AG04450 (cell line): ENCODE measurements around the gene C17orf75. TPM values are rescaled to one million over a fixed set of nuclear protein-coding genes. Genes with fewer than 3 reads are reported as not detected.

Source experiments
- CTCF ChIA-PET: fragments of 300-600, 350-600 bp; formaldehyde crosslinking; extraction: SDS; loops from one replicate; lab custom pipeline; 2022; ENCODE audit warnings: antibody characterized with exemption, inconsistent platforms; lab: Charles Lee
- POLR2A ChIA-PET: fragments of 350-600 bp; formaldehyde crosslinking; extraction: SDS; loops from one replicate; lab custom pipeline; 2021; ENCODE audit warnings: antibody characterized with exemption, inconsistent platforms; lab: Yijun Ruan, JAX
- DNase-seq: peaks from one replicate; pipeline ENCODE4 v3.0.0-alpha.2; 2011; ENCODE audit warnings: low read depth, low spot score
- H3K27ac ChIP-seq: one replicate; pipeline ENCODE4 v1.5.1; 2012; ENCODE audit warnings: low read depth, low read length, control low read depth
- H3K27me3 ChIP-seq: one replicate; pipeline ENCODE4 v1.6.0; 2012; ENCODE audit warnings: low read length; ENCODE audit not compliant: control insufficient read depth, insufficient read depth
- H3K4me3 ChIP-seq: 2 replicates; pipeline ENCODE4 v1.5.1; 2011; ENCODE audit warnings: mild to moderate bottlenecking, low read depth, low read length, control low read depth
- H3K9me3 ChIP-seq: 2 replicates; pipeline ENCODE4 v1.5.1; 2012; ENCODE audit warnings: low read length; ENCODE audit not compliant: control insufficient read depth, insufficient read depth
- CTCF ChIP-seq: IDR thresholded peaks from 2 replicates; pipeline ENCODE4 v1.5.1; 2011; ENCODE audit warnings: low read depth, low read length, control low read depth, inconsistent platforms
- polyA plus RNA-seq: library from polyadenylated mRNA; depleted of rRNA; stranded (reverse); fragments of >200 nt; gene quantifications from 2 replicates; pipeline ENCODE4 v1.2.3, GENCODE V29; 2011

Gene C17orf75
- polyA plus RNA-seq, 1 experiment, result 19.1 TPM

GRCh38 chr17:32287804-32288511 is 54.0 kb downstream of the C17orf75 start:
- POLR2A ChIA-PET, result no interaction called here
- no peak for DNase-seq
- Histone ChIP-seq H3K27me3 (peaks cover 21% of the 10 kb centered on the region), H3K9me3 (no peaks in the 10 kb centered on the region), H3K27ac (no peak overlapping the region), H3K4me3 (no peak overlapping the region)
- CTCF ChIA-PET, result no interaction called here
- TF ChIP-seq CTCF, result no peak

GRCh38 chr17:32286518-32286900 is 55.5 kb downstream of the C17orf75 start:
- no peak for DNase-seq
- H3K27me3 ChIP-seq, result peaks cover 24% of the 10 kb centered on the region
- no peaks in the 10 kb centered on the region for H3K9me3 ChIP-seq
- ChIA-PET POLR2A (no interaction called here), CTCF (no interaction called here)
- no peak for TF ChIP-seq CTCF
- no peak overlapping the region for H3K27ac ChIP-seq
- H3K4me3 ChIP-seq, result no peak overlapping the region

- no peak for TF ChIP-seq CTCF
Observed at GRCh38 chr17:32285746-32286517, 56.0 kb downstream of the C17orf75 start.

GRCh38 chr17:32285306-32285705 is 56.7 kb downstream of the C17orf75 start:
- CTCF ChIA-PET, result interaction anchor here (0.6 kb wide), 1 partner anchor 57 kb away, joined by 4 read pairs; the partner anchor contains the start of gene C17orf75
- POLR2A ChIA-PET, result no interaction called here
- DNase-seq, result no peak
- Histone ChIP-seq H3K4me3 (no peak overlapping the region), H3K27ac (no peak overlapping the region), H3K9me3 (no peaks in the 10 kb centered on the region), H3K27me3 (peaks cover 25% of the 10 kb centered on the region)
- TF ChIP-seq CTCF, result no peak

More at GRCh38 chr17:32285746-32286517, 56.0 kb downstream of the C17orf75 start:
- no peak overlapping the region for H3K4me3 ChIP-seq
- H3K9me3 ChIP-seq, result no peaks in the 10 kb centered on the region
- peaks cover 24% of the 10 kb centered on the region for H3K27me3 ChIP-seq
- CTCF ChIA-PET, result no interaction called here
- POLR2A ChIA-PET, result no interaction called here
- DNase-seq, result no peak
- no peak overlapping the region for H3K27ac ChIP-seq

- no peak for DNase-seq
- ChIA-PET POLR2A (no interaction called here), CTCF (no interaction called here)
- peaks cover 23% of the 10 kb centered on the region for H3K27me3 ChIP-seq
- TF ChIP-seq CTCF, result no peak
- no peaks in the 10 kb centered on the region; the same call in 1 of the 2 replicates for H3K9me3 ChIP-seq
- H3K27ac ChIP-seq, result no peak overlapping the region
- H3K4me3 ChIP-seq, result no peak overlapping the region
Observed at GRCh38 chr17:32283745-32284201, 58.2 kb downstream of the C17orf75 start.
